HEK293 (cell line): ENCODE results near the gene CHMP6.

Source experiments
- TRIM28 ChIP-seq: IDR thresholded peaks from 2 replicates; pipeline ENCODE4 v1.6.1; 2011; ENCODE audit warnings: low read length, control low read depth, borderline replicate concordance
- ZNF23 ChIP-seq: fragments of 450-650 bp; formaldehyde crosslinking; IDR thresholded peaks from 2 replicates; pipeline ENCODE4 v1.5.1; 2016; ENCODE audit warnings: missing biosample characterization, missing genetic modification characterization, borderline replicate concordance
- ZNF423 ChIP-seq: fragments of 450-650 bp; formaldehyde crosslinking; IDR thresholded peaks from 2 replicates; pipeline ENCODE4 v1.5.1; 2016; ENCODE audit warnings: missing biosample characterization, missing genetic modification characterization
- ZNF501 ChIP-seq: fragments of 450-650 bp; formaldehyde crosslinking; IDR thresholded peaks from 2 replicates; pipeline ENCODE4 v1.5.1; 2016; ENCODE audit warnings: missing biosample characterization, missing genetic modification characterization
- ZNF621 ChIP-seq: fragments of 450-650 bp; formaldehyde crosslinking; IDR thresholded peaks from 2 replicates; pipeline ENCODE4 v1.5.1; 2017; ENCODE audit warnings: missing biosample characterization, missing genetic modification characterization
- TF ChIP-seq, protein P1 (sequence below): fragments of 450-650 bp; formaldehyde crosslinking; IDR thresholded peaks from 2 replicates; pipeline ENCODE4 v1.5.1; 2016; ENCODE audit warnings: missing biosample characterization, missing genetic modification characterization, low read depth
- TF ChIP-seq, protein P2 (sequence below): fragments of 450-650 bp; formaldehyde crosslinking; IDR thresholded peaks from 2 replicates; pipeline ENCODE4 v1.5.1; 2016; ENCODE audit warnings: missing biosample characterization, missing genetic modification characterization
- TF ChIP-seq, protein P3 (sequence below): fragments of 450-650 bp; formaldehyde crosslinking; IDR thresholded peaks from 2 replicates; pipeline ENCODE4 v1.5.1; 2016; ENCODE audit warnings: missing biosample characterization, missing genetic modification characterization
- TF ChIP-seq, protein P4 (sequence below): fragments of 450-650 bp; formaldehyde crosslinking; IDR thresholded peaks from 2 replicates; pipeline ENCODE4 v1.5.1; 2017; ENCODE audit warnings: missing biosample characterization, missing genetic modification characterization
- TF ChIP-seq, protein P5 (sequence below): sonication (generic); formaldehyde crosslinking; IDR thresholded peaks from 2 replicates; pipeline ENCODE4 v1.8.1; 2022; ENCODE audit warnings: mild to moderate bottlenecking, moderate library complexity, missing genetic modification reagents

DNA sequence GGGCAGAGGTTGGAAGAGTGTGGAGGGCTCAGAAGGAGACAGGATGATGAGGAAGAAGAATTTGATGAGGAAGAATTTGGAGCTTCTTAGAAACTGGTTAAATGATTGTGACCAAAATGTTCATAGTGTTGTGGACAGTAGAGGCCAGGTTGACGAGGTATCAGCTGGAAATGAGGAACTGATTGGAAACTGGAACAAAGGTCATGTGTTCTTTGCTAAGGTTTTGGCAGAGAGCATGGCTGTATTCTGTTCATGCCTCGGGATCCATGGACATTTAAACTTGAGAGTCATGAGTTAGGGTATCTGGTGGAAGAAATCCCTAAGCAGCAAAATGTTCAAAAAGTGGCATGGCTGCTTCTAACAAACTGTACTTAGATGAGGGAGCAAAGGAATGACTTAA is 19.3 kb downstream of the CHMP6 start:
- TF ChIP-seq, protein P1, sequence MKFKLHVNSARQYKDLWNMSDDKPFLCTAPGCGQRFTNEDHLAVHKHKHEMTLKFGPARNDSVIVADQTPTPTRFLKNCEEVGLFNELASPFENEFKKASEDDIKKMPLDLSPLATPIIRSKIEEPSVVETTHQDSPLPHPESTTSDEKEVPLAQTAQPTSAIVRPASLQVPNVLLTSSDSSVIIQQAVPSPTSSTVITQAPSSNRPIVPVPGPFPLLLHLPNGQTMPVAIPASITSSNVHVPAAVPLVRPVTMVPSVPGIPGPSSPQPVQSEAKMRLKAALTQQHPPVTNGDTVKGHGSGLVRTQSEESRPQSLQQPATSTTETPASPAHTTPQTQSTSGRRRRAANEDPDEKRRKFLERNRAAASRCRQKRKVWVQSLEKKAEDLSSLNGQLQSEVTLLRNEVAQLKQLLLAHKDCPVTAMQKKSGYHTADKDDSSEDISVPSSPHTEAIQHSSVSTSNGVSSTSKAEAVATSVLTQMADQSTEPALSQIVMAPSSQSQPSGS (tag by site-specific recombination): no peak
- TF ChIP-seq, protein P2, sequence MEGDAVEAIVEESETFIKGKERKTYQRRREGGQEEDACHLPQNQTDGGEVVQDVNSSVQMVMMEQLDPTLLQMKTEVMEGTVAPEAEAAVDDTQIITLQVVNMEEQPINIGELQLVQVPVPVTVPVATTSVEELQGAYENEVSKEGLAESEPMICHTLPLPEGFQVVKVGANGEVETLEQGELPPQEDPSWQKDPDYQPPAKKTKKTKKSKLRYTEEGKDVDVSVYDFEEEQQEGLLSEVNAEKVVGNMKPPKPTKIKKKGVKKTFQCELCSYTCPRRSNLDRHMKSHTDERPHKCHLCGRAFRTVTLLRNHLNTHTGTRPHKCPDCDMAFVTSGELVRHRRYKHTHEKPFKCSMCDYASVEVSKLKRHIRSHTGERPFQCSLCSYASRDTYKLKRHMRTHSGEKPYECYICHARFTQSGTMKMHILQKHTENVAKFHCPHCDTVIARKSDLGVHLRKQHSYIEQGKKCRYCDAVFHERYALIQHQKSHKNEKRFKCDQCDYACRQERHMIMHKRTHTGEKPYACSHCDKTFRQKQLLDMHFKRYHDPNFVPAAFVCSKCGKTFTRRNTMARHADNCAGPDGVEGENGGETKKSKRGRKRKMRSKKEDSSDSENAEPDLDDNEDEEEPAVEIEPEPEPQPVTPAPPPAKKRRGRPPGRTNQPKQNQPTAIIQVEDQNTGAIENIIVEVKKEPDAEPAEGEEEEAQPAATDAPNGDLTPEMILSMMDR (tag by site-specific recombination): no peak
- TF ChIP-seq TRIM28: no peak
- no peak for TF ChIP-seq ZNF423 (tag by site-specific recombination)
- TF ChIP-seq, protein P3, sequence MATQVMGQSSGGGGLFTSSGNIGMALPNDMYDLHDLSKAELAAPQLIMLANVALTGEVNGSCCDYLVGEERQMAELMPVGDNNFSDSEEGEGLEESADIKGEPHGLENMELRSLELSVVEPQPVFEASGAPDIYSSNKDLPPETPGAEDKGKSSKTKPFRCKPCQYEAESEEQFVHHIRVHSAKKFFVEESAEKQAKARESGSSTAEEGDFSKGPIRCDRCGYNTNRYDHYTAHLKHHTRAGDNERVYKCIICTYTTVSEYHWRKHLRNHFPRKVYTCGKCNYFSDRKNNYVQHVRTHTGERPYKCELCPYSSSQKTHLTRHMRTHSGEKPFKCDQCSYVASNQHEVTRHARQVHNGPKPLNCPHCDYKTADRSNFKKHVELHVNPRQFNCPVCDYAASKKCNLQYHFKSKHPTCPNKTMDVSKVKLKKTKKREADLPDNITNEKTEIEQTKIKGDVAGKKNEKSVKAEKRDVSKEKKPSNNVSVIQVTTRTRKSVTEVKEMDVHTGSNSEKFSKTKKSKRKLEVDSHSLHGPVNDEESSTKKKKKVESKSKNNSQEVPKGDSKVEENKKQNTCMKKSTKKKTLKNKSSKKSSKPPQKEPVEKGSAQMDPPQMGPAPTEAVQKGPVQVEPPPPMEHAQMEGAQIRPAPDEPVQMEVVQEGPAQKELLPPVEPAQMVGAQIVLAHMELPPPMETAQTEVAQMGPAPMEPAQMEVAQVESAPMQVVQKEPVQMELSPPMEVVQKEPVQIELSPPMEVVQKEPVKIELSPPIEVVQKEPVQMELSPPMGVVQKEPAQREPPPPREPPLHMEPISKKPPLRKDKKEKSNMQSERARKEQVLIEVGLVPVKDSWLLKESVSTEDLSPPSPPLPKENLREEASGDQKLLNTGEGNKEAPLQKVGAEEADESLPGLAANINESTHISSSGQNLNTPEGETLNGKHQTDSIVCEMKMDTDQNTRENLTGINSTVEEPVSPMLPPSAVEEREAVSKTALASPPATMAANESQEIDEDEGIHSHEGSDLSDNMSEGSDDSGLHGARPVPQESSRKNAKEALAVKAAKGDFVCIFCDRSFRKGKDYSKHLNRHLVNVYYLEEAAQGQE (tag by site-specific recombination): no peak
- TF ChIP-seq, protein P4, sequence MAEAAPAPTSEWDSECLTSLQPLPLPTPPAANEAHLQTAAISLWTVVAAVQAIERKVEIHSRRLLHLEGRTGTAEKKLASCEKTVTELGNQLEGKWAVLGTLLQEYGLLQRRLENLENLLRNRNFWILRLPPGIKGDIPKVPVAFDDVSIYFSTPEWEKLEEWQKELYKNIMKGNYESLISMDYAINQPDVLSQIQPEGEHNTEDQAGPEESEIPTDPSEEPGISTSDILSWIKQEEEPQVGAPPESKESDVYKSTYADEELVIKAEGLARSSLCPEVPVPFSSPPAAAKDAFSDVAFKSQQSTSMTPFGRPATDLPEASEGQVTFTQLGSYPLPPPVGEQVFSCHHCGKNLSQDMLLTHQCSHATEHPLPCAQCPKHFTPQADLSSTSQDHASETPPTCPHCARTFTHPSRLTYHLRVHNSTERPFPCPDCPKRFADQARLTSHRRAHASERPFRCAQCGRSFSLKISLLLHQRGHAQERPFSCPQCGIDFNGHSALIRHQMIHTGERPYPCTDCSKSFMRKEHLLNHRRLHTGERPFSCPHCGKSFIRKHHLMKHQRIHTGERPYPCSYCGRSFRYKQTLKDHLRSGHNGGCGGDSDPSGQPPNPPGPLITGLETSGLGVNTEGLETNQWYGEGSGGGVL: no peak
- no peak for TF ChIP-seq ZNF621 (tag by site-specific recombination)
- no peak for TF ChIP-seq ZNF23
- TF ChIP-seq, protein P5, sequence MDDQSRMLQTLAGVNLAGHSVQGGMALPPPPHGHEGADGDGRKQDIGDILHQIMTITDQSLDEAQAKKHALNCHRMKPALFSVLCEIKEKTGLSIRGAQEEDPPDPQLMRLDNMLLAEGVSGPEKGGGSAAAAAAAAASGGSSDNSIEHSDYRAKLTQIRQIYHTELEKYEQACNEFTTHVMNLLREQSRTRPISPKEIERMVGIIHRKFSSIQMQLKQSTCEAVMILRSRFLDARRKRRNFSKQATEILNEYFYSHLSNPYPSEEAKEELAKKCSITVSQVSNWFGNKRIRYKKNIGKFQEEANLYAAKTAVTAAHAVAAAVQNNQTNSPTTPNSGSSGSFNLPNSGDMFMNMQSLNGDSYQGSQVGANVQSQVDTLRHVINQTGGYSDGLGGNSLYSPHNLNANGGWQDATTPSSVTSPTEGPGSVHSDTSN (CRISPR knock-in tag): no peak
- TF ChIP-seq ZNF501 (tag by site-specific recombination): no peak
